Left kidney (tissue), 2 donors: ENCODE measurements around the gene FAAH. TPM values are rescaled to one million over a fixed set of nuclear protein-coding genes. Genes with fewer than 3 reads are reported as not detected.

ENCODE experiments used
- DNase-seq: peaks from one replicate; pipeline ENCODE4 v3.0.0-alpha.2; 2013
- polyA plus RNA-seq: library from polyadenylated mRNA; unstranded; fragments of 120-200 nt; gene quantifications from one replicate; pipeline ENCODE4 v1.2.1, GENCODE V29; 2013; ENCODE audit not compliant: insufficient read length

Gene FAAH
- polyA plus RNA-seq, 1 donor: 21.4 TPM

DNA sequence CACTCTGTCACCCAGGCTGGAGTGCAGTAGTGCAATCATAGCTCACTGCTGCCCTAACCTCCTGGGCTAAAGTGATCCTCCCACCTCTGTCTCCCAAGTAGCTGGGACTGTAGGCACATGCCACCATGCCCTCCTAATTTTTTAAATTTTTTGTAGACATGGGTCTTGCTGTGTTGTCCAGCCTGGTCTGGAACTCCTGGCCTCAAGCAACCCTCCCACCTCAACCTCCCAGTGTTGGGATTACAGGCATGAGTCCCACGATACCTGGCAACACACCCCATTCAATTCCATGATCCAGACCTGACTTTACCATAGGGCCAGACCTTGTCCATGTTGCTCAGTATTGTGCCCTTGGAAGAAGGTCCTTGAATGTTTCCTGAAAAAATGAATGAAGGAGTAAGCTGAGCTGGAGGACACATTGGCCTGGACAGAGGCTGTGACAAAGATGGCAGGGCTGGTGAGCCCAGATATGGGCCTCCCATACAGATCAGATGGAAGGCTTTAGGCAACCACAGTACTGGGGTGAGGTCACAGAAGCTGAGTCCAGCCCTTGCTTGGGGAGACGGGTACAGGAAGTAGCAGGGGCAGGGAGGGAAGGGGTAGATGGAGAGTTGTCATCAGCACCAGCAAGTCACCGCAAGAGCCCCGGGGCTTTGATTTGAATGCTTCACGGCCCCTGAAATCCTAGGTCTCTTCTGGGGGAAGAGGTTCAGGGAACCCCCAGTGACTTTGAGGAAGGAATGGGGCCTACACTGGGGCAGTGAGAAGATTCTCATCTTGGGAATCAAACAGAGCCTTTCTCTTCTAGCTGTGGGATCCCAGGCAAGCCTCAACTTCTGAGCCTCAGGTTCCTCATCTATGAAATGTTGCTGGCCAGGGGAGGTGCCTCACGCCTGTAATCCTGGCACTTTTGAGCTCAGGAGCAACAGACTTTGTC is 55.4 kb downstream of the FAAH start:
- no peak for DNase-seq

DNA sequence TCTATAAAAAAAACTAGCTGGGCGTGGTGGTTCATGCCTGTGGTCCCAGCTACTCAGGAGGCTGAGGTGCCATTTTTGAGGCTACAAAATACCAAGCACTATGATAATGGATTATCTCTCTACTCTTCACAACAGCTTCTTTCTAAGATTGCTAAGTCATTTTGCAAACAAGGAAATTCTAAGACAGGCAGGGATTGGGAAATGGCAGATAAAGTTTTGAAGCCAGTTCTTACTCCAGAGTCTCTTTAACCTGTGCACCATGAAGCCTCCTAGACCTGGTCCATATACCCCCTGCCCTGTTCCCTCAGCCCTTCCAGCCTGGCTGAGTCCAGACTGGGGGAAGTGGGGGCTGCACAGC is 56.0 kb downstream of the FAAH start:
- DNase-seq: no peak

DNA sequence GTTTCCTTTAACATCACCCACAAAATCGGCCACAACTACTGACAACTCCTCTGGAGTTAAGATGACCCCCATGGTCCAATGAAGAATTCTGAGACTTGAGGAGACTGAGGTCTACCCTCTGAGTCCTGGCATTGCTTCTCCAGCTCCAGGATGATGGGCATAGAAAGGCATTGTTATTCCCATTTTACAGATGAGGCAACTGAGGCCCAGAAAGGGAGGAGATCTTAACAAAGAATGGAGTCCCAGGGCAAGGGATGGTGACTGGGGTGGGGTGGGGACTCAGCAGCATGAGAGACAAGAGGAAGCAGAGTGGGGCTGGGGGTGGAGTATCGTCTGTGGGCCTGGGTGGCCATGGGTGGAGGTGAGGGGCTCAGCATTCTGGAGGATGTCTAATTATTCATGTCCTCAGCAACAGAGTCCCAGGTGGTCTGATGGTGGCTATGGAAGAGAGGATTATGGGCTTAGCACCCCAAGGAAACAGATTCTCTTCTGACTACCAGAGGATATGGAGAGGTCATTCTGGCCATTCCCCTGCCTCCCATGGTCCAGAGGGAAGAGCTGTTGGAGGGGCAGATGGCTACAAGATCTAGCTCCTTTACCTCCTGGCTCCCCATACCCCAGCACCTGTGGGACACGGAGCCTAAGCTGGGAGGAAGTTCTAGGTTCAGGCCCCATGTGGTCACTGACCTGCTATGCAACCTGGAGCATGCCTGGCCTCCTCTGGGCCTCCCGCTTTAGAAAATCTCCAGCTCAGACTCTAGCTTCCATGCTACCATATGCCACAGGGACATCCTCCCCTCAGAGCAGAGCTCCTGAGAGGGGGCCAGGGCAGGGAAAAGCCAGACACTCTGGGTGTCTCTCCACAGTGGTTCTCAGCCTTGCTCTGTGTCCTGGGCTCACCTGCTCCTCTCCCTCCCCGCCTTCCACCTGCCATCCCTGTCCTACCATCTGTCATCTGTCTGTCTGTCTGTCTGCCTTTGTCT is 58.1 kb downstream of the FAAH start:
- DNase-seq: no peak

- DNase-seq: no peak
These were observed 58.8 kb downstream of the FAAH start for GRCh38 chr1:46452931-46453325.

DNA sequence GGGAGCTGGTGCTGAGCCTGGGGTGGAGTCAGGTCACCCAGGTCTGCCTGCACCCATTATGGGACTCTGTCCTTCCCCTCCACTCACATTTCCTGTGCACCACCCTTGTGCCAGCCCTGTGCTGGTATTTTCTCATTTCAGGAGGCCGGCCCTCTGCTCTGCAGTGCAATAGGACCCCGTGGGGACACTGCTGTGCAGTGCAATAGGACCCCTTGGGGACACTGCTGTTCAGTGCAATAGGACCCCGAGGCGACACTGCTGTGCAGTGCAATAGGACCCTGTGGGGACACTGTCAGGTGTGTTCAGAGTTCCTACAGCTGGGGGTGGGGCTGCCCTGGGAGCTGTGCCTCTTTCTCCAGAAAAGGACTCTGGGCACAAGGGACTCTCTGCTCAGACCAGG is 59.3 kb downstream of the FAAH start:
- no peak for DNase-seq

GRCh38 chr1:46455951-46456350 is 61.8 kb downstream of the FAAH start:
- DNase-seq: no peak

- DNase-seq: no peak
These were observed 62.4 kb downstream of the FAAH start for GRCh38 chr1:46456411-46456963.

- DNase-seq: no peak
These were observed 63.1 kb downstream of the FAAH start for GRCh38 chr1:46457178-46457577.

GRCh38 chr1:46458190-46458589 is 64.1 kb downstream of the FAAH start:
- DNase-seq: no peak

- no peak for DNase-seq
These were observed 64.7 kb downstream of the FAAH start for GRCh38 chr1:46458846-46459245.

DNA sequence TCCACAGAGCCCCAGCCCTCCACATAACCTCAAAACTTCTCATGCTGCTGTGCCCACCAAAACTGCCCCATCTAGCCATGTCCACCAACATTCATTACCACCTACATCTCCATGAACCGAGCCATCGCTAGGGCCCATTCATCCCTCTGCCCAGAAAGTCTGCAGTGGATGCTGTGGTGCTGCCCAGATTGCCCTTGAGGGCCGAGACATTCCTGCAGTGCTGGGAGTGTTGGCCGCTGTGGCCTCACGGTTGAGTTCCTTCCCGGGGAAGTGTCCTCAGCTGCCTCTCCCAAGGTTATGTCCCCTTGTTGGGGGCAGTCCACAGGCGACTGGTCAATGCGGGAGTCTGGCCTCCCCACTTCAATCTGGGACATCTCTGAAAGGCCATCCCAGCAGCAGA is 65.2 kb downstream of the FAAH start:
- DNase-seq: no peak

- no peak for DNase-seq
These were observed 67.1 kb downstream of the FAAH start for GRCh38 chr1:46461017-46461808.

- no peak for DNase-seq
These were observed 67.8 kb downstream of the FAAH start for GRCh38 chr1:46461809-46462448.

Other genes with a start within 250 kb of the FAAH start
- gene TSPAN1, start 219.2 kb upstream of the FAAH start, polyA plus RNA-seq: 50.1 TPM
- not detected for gene P3R3URF, start 217.8 kb upstream of the FAAH start, polyA plus RNA-seq
- 84.1 TPM for gene POMGNT1, start 195.9 kb upstream of the FAAH start, polyA plus RNA-seq
- 5.4 TPM for gene LURAP1, start 191.0 kb upstream of the FAAH start, polyA plus RNA-seq
- gene RAD54L, start 146.6 kb upstream of the FAAH start, polyA plus RNA-seq: 16.7 TPM
- gene LRRC41, start 90.7 kb upstream of the FAAH start, polyA plus RNA-seq: 86.2 TPM
- 377 TPM for gene UQCRH, start 90.6 kb upstream of the FAAH start, polyA plus RNA-seq
- 28.5 TPM for gene NSUN4, start 53.5 kb upstream of the FAAH start, polyA plus RNA-seq
- gene DMBX1, start 95.5 kb downstream of the FAAH start, polyA plus RNA-seq: not detected
- gene KNCN, start 157.3 kb downstream of the FAAH start, polyA plus RNA-seq: not detected
- 37.2 TPM for gene MKNK1, start 210.0 kb downstream of the FAAH start, polyA plus RNA-seq
- 12.3 TPM for gene MOB3C, start 222.5 kb downstream of the FAAH start, polyA plus RNA-seq